BLaER1 treated with 17β-estradiol and CSF1 and Interleukin-3, amounts not matched to agents 10 nM and 100 nM (cell line): ENCODE measurements around the gene CTTN.

Experiments used
- H3K27ac ChIP-seq, 11 experiments: shearing (Covaris generic); formaldehyde crosslinking; 2 replicates each; pipeline ENCODE4 v1.8.1; 2022
- H3K27me3 ChIP-seq, 11 experiments: shearing (Covaris generic); formaldehyde crosslinking; 2 replicates each; pipeline ENCODE4 v1.8.1; 2022
- H3K36me3 ChIP-seq, 11 experiments: shearing (Covaris generic); formaldehyde crosslinking; 2 replicates each; pipeline ENCODE4 v1.8.1; 2022
- H3K4me1 ChIP-seq, 10 experiments: shearing (Covaris generic); formaldehyde crosslinking; 2 replicates each; pipeline ENCODE4 v1.8.1; 2022
- H3K4me2 ChIP-seq, 11 experiments: shearing (Covaris generic); formaldehyde crosslinking; 2 replicates each; pipeline ENCODE4 v1.8.1; 2022
- H3K4me3 ChIP-seq, 10 experiments: shearing (Covaris generic); formaldehyde crosslinking; 2 replicates each; pipeline ENCODE4 v1.8.1; 2022
- H3K9ac ChIP-seq, 11 experiments: shearing (Covaris generic); formaldehyde crosslinking; 2 replicates each; pipeline ENCODE4 v1.8.1; 2022
- H3K9me3 ChIP-seq, 11 experiments: shearing (Covaris generic); formaldehyde crosslinking; replicated peaks in 1 of 11; 2 replicates each; pipeline ENCODE4 v1.8.1; 2022
- H4K20me1 ChIP-seq, 11 experiments: shearing (Covaris generic); formaldehyde crosslinking; 2 replicates each; pipeline ENCODE4 v1.8.1; 2022
- Cebpa-rat ChIP-seq, 11 experiments: shearing (Covaris generic); IDR thresholded peaks; 2 replicates each; pipeline ENCODE4 v1.8.1; 2022

CTTN gene

GRCh38 chr11:70409871-70410270 lies 11.5 kb downstream of the CTTN start:
- Histone ChIP-seq H4K20me1 (peaks cover 0 to 88% (median 6%) of the 10 kb centered on the region in 11 experiments; a peak in 11 of 22 replicates), H3K4me3 (no peak overlapping the region), H3K27me3 (peaks cover 14 to 99% (median 31%) of the 10 kb centered on the region in 11 experiments; a peak in 19 of 22 replicates), H3K4me2 (no peak overlapping the region), H3K27ac (no peak overlapping the region), H3K9ac (no peak overlapping the region), H3K36me3 (no peaks in the 10 kb centered on the region), H3K4me1 (peaks cover 0 to 10% (median 5%) of the 10 kb centered on the region in 10 experiments; a peak in 8 of 20 replicates), H3K9me3 (no peaks in the 10 kb centered on the region)
- TF ChIP-seq Cebpa-rat (IDR thresholded peaks at IDR 0.05), result no peak

- H4K20me1 ChIP-seq, result peaks cover 0 to 88% (median 4%) of the 10 kb centered on the region in 11 experiments; a peak in 11 of 22 replicates
- no peaks in the 10 kb centered on the region for H3K9me3 ChIP-seq
- TF ChIP-seq Cebpa-rat (IDR thresholded peaks at IDR 0.05), result no peak
- no peaks in the 10 kb centered on the region for H3K36me3 ChIP-seq
- peaks cover 1 to 12% (median 7%) of the 10 kb centered on the region in 10 experiments; a peak in 17 of 20 replicates for H3K4me1 ChIP-seq
- H3K4me3 ChIP-seq, result no peak overlapping the region
- H3K9ac ChIP-seq, result no peak overlapping the region
- peaks cover 7 to 99% (median 24%) of the 10 kb centered on the region in 11 experiments; a peak in 19 of 22 replicates for H3K27me3 ChIP-seq
- H3K27ac ChIP-seq, result no peak overlapping the region
- no peak overlapping the region for H3K4me2 ChIP-seq
Observed at GRCh38 chr11:70410276-70411205, 12.2 kb downstream of the CTTN start.

GRCh38 chr11:70411713-70412452 lies 13.6 kb downstream of the CTTN start:
- Histone ChIP-seq H3K4me2 (no peak overlapping the region), H4K20me1 (peaks cover 0 to 93% (median 0%) of the 10 kb centered on the region in 11 experiments; a peak in 11 of 22 replicates), H3K36me3 (no peaks in the 10 kb centered on the region), H3K9me3 (no peaks in the 10 kb centered on the region), H3K27me3 (peaks cover 3 to 100% (median 19%) of the 10 kb centered on the region in 11 experiments; a peak in 14 of 22 replicates), H3K27ac (no peak overlapping the region), H3K4me1 (peaks cover 4 to 21% (median 14%) of the 10 kb centered on the region in 10 experiments; a peak in 17 of 20 replicates), H3K9ac (no peak overlapping the region), H3K4me3 (no peak overlapping the region)
- no peak for TF ChIP-seq Cebpa-rat (IDR thresholded peaks at IDR 0.05)

GRCh38 chr11:70413151-70413550 lies 14.8 kb downstream of the CTTN start:
- no peak for TF ChIP-seq Cebpa-rat (IDR thresholded peaks at IDR 0.05)
- Histone ChIP-seq H4K20me1 (peaks cover 0 to 87% (median 0%) of the 10 kb centered on the region in 11 experiments; a peak in 11 of 22 replicates), H3K36me3 (no peaks in the 10 kb centered on the region), H3K4me3 (no peak overlapping the region), H3K4me2 (no peak overlapping the region), H3K9me3 (no peaks in the 10 kb centered on the region), H3K9ac (no peak overlapping the region), H3K4me1 (peaks cover 4 to 20% (median 14%) of the 10 kb centered on the region in 10 experiments; a peak in 17 of 20 replicates), H3K27ac (no peak overlapping the region), H3K27me3 (peaks cover 0 to 100% (median 15%) of the 10 kb centered on the region in 11 experiments; a peak in 14 of 22 replicates)

GRCh38 chr11:70414341-70415100 lies 16.2 kb downstream of the CTTN start:
- Histone ChIP-seq H4K20me1 (peaks cover 0 to 87% (median 0%) of the 10 kb centered on the region in 11 experiments; a peak in 11 of 22 replicates), H3K36me3 (no peaks in the 10 kb centered on the region), H3K4me1 (peaks cover 0 to 15% (median 11%) of the 10 kb centered on the region in 10 experiments; a peak in 14 of 20 replicates), H3K9ac (no peak overlapping the region), H3K27ac (no peak overlapping the region), H3K9me3 (no peaks in the 10 kb centered on the region), H3K4me3 (no peak overlapping the region), H3K4me2 (no peak overlapping the region), H3K27me3 (peaks cover 0 to 100% (median 14%) of the 10 kb centered on the region in 11 experiments; a peak in 12 of 22 replicates)
- no peak for TF ChIP-seq Cebpa-rat (IDR thresholded peaks at IDR 0.05)

GRCh38 chr11:70415191-70415590 lies 16.9 kb downstream of the CTTN start:
- Histone ChIP-seq H3K27ac (no peak overlapping the region), H3K4me3 (no peak overlapping the region), H3K4me2 (peak overlapping the region in 8 of 11 experiments; percentile 2 to 68 (median 38); a peak in 9 of 22 replicates), H3K27me3 (peaks cover 0 to 100% (median 10%) of the 10 kb centered on the region in 11 experiments; a peak in 12 of 22 replicates), H4K20me1 (peaks cover 0 to 87% (median 0%) of the 10 kb centered on the region in 11 experiments; a peak in 11 of 22 replicates), H3K9ac (no peak overlapping the region), H3K36me3 (no peaks in the 10 kb centered on the region), H3K4me1 (peaks cover 0 to 15% (median 11%) of the 10 kb centered on the region in 10 experiments; a peak in 14 of 20 replicates), H3K9me3 (no peaks in the 10 kb centered on the region)
- TF ChIP-seq Cebpa-rat (IDR thresholded peaks at IDR 0.05), result no peak

GRCh38 chr11:70415642-70416395 lies 17.5 kb downstream of the CTTN start:
- Histone ChIP-seq H3K36me3 (no peaks in the 10 kb centered on the region), H3K9me3 (no peaks in the 10 kb centered on the region), H3K27ac (no peak overlapping the region), H3K9ac (no peak overlapping the region), H3K4me3 (no peak overlapping the region), H3K4me2 (peak overlapping the region in 9 of 11 experiments; percentile 2 to 74 (median 41); a peak in 16 of 22 replicates), H3K27me3 (peaks cover 0 to 100% (median 6%) of the 10 kb centered on the region in 11 experiments; a peak in 10 of 22 replicates), H4K20me1 (peaks cover 0 to 87% (median 0%) of the 10 kb centered on the region in 11 experiments; a peak in 10 of 22 replicates), H3K4me1 (peaks cover 0 to 15% (median 11%) of the 10 kb centered on the region in 10 experiments; a peak in 14 of 20 replicates)
- 0 out of 22 replicates have a peak, but pooled peaks of 2 of the 11 experiments have one; percentile 25 to 34 for TF ChIP-seq Cebpa-rat (IDR thresholded peaks at IDR 0.05)
